ENCODE data around the gene PRRT4. TPM values are rescaled to one million over a fixed set of nuclear protein-coding genes. Genes with fewer than 3 reads are reported as not detected.

The PRRT4 gene
- total and polyA plus RNA-seq, 2 of the 13 experiments (the other 11 are each of a cell fraction or from before 2014, with no cell fraction given) = not detected

GRCh38 chr7:128359336-128359735 lies 2.2 kb downstream of the PRRT4 start:
- H3K36me3 ChIP-seq (replicated peaks in 1 of 2; ENCODE audit: control insufficient read depth in 1 of 2, insufficient read depth in 2 of 2, low read length in 2 of 2) = no peaks in the 10 kb centered on the region
- no peaks in the 10 kb centered on the region for H4K20me1 ChIP-seq (ENCODE audit: insufficient read depth, low read length)
- no peak overlapping the region for H3K4me3 ChIP-seq (replicated peaks in 1 of 3; ENCODE audit: insufficient read depth in 1 of 3, low read depth in 2 of 3, low read length in 3 of 3)
- no TSS peak for BruUV-seq (replicated peaks)
- no peak for TF ChIP-seq ZNF143 (CRISPR knock-in tag; IDR thresholded peaks at IDR 0.05)
- TF ChIP-seq ZNF30 (CRISPR knock-in tag; IDR thresholded peaks at IDR 0.05) = no peak
- TF ChIP-seq GMEB1 (CRISPR knock-in tag; IDR thresholded peaks at IDR 0.05; ENCODE audit: borderline replicate concordance) = no peak
- no peak for TF ChIP-seq ELF3 (CRISPR knock-in tag; IDR thresholded peaks at IDR 0.05)
- TF ChIP-seq ZBTB7A (CRISPR knock-in tag; IDR thresholded peaks at IDR 0.05) = no peak
- TF ChIP-seq ZNF138 (CRISPR knock-in tag; IDR thresholded peaks at IDR 0.05; ENCODE audit: low read depth) = no peak
- TF ChIP-seq ZNF615 (CRISPR knock-in tag; IDR thresholded peaks at IDR 0.05; ENCODE audit: borderline replicate concordance) = no peak
- TF ChIP-seq RNF219 (CRISPR knock-in tag; IDR thresholded peaks at IDR 0.05) = no peak
- no peak for TF ChIP-seq ONECUT2 (CRISPR knock-in tag; IDR thresholded peaks at IDR 0.05)
- TF ChIP-seq ZNF773 (CRISPR knock-in tag; IDR thresholded peaks at IDR 0.05; ENCODE audit: borderline replicate concordance) = no peak
- TF ChIP-seq ZNF562 (CRISPR knock-in tag; IDR thresholded peaks at IDR 0.05; ENCODE audit: borderline replicate concordance) = no peak
- TF ChIP-seq ZBTB25 (CRISPR knock-in tag; IDR thresholded peaks at IDR 0.05) = no peak
- no peak for TF ChIP-seq ZFX (CRISPR knock-in tag; IDR thresholded peaks at IDR 0.05; ENCODE audit: low read depth)
- no peak for TF ChIP-seq NFE2 (CRISPR knock-in tag; IDR thresholded peaks at IDR 0.05)
- TF ChIP-seq HMGXB4 (CRISPR knock-in tag; IDR thresholded peaks at IDR 0.05; ENCODE audit: borderline replicate concordance in 1 of 2, low read depth in 1 of 2) = no peak
- no peak for TF ChIP-seq ZNF136 (CRISPR knock-in tag; IDR thresholded peaks at IDR 0.05; ENCODE audit: low read depth)
- in situ Hi-C loops (cut with HindIII; ENCODE audit: extremely low pct_ligation_motif_present, low pct_unique_long_range_greater_than_20kb) = no loop called here
- H3K79me2 ChIP-seq (ENCODE audit: insufficient read depth, low read length) = no peaks in the 10 kb centered on the region
- POLR2A ChIA-PET = no interaction called here
- H3K9me3 ChIP-seq (ENCODE audit: low read length) = no peaks in the 10 kb centered on the region
- FAIRE-seq (no peak), ATAC-seq (peak; percentile 12; the same call in 1 of the 3 replicates), DNase-seq (ENCODE audit: low spot score) (no peak)
- no peak overlapping the region for H3K9ac ChIP-seq (ENCODE audit: insufficient read depth, low read depth, low read length)
- intact Hi-C loops (cut with micrococcal nuclease; ENCODE audit: unreplicated experiment) = no loop called here
- CTCF ChIA-PET (ENCODE audit: low intra/inter-chr PET ratio, low total read pairs) = no interaction called here
- H3K27ac ChIP-seq (ENCODE audit: extremely low read length, insufficient read depth, low read length) = no peak overlapping the region
- H3K4me2 ChIP-seq (ENCODE audit: low read depth, low read length) = no peak overlapping the region
- peaks cover 13% of the 10 kb centered on the region; the same call in 1 of the 2 replicates for H3K4me1 ChIP-seq (ENCODE audit: insufficient read depth, low read length)
- no CpG with 5 or more reads among the region's 12 CpGs for whole genome bisulfite sequencing (ENCODE audit: low lambda C conversion rate)
- H2AFZ ChIP-seq (ENCODE audit: low read length) = no peak overlapping the region
- peaks cover 21 to 71% of the 10 kb centered on the region in 2 experiments; a peak in 4 of 5 replicates for H3K27me3 ChIP-seq (ENCODE audit: control insufficient read depth in 1 of 2, insufficient read depth in 2 of 2, low read length in 2 of 2)

Measured in HepG2 (cell line).